LNCaP clone FGC (cell line): ENCODE measurements around the gene WDR33.

Experiments used
- DNase-seq: peaks from one replicate; pipeline ENCODE4 v3.0.0-alpha.2; 2011; ENCODE audit warnings: low read depth
- H3K4me3 ChIP-seq: 2 replicates; pipeline ENCODE4 v1.5.1; 2011; ENCODE audit warnings: mild to moderate bottlenecking, low read depth, low read length, control low read depth
- CTCF ChIP-seq: IDR thresholded peaks from 2 replicates; pipeline ENCODE4 v1.5.1; 2012; ENCODE audit warnings: mild to moderate bottlenecking; ENCODE audit not compliant: control insufficient read depth, insufficient read depth; ENCODE audit errors: extremely low read depth

The WDR33 gene

DNA sequence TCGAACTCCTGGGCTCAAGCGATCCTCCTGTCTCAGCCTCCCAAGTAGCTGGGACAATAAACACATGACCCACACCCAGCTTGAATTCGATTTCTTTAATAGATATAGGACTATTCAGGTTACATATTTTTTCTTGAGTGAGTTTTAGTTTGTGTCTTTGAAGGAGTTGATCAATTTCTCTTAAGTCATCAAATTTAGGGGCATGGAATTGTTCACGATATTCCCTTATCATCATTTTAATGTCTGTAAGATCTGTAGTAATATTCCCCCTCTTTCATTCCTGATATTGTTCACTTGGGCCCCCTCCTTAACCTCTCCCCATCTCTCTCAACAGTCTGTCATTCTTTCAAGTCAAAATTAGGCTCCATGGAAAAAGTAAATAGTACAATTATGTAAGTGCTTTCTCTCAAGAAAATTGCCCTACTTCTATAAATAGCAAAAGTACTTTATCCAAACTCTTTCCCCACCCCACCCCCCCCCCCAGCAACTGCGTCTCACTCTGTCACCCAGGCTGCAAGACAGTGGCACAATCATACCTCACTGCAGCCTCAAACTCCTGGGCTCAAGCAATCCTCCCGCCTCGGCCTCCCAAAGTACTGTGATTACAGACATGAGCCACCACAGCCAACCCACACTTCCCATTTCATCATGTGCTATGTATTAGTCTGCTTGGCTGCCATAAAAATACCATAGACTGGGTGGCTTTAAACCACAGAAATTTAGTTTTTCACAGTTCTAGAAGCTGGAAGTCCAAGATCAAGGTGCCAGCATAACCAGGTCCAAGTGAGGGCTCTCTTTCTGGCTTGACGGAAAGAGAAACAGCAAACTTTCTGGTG, 20.1 kb downstream of the WDR33 start:
- DNase-seq, result no peak
- H3K4me3 ChIP-seq, result no peak overlapping the region
- TF ChIP-seq CTCF, result no peak

DNA sequence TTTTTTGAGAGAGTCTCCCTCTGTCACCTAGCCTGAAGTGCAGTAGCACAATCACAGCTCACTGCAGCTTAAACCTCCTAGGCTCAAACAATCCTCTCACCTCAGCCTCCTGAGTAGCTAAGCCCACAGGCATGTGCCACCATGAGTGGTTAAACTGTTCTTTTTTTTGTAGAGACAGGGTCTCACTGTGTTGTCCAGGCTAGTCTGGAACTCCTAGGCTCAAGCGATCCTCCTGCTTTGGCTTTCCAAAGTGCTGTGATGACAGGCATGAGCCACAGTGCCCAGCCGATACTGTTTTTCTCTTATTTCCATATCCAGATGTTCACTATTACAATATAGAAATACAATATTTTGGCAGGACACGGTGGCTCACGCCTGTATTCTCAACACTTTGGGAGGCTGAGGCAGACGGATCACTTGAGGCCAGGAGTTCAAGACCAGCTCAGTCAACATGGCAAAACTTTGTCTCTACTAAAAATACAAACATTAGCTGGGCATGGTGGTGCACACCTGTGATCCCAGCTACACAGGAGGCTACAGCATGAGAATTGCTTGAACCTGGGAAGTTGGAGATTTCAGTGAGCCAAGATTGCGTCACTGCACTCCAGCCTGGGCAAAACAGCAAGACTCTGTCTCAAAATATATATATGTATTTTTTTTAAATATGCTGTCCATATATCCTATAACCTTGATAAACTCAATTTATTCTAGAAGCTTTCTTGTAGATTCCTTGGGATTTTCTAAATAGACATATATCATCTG, 24.7 kb downstream of the WDR33 start:
- DNase-seq, result no peak

DNA sequence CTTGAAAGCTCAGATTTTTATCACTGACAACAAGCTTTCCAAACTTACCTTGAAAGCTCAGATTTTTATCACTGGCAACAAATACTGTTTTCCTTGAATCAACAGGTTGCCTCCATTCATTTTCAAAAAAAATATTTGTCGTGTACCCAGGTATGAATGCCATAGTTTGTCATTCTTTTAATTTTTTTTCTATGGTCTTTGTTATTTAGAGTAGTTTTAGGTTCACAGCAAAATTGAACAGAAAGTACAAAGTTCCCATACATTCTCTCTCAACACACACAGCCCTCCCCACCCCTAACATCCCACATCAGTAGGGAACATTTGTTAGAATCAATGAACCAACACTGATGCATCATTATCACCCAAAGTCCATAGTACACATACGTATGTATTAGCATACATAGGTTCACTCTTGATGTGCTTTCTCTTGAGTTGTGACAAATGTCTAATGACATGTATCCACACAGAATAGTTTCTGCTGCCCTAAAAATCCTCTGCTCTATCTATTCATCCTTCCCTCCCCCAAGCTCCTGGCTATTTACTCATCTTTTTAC, 25.9 kb downstream of the WDR33 start:
- TF ChIP-seq CTCF, result no peak
- DNase-seq, result no peak
- no peak overlapping the region for H3K4me3 ChIP-seq

More for the DNA sequence above, 24.7 kb downstream of the WDR33 start:
- no peak overlapping the region for H3K4me3 ChIP-seq
- no peak for TF ChIP-seq CTCF

DNA sequence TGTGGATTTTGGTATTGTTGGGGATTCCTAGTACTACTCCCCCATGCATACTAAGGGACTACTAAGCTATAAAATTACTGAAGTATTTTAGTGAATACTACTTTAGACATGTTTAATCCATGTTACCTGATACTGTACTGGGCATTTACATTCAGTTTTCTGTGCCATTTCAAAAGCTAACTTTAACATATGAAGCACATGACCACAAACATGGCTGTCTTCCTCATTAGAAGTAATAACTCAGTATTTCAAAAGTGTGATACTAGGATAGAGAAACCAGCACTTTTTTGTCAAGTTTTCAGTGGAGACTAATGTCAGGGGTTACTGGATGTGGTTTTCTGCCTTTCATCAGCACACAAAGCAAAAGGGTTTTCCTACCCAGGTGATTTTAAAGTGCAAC, 27.9 kb downstream of the WDR33 start:
- DNase-seq, result no peak
- H3K4me3 ChIP-seq, result no peak overlapping the region
- TF ChIP-seq CTCF, result no peak

GRCh38 chr2:127778850-127779249, 32.1 kb downstream of the WDR33 start:
- no peak for TF ChIP-seq CTCF
- H3K4me3 ChIP-seq, result no peak overlapping the region
- DNase-seq, result no peak

DNA sequence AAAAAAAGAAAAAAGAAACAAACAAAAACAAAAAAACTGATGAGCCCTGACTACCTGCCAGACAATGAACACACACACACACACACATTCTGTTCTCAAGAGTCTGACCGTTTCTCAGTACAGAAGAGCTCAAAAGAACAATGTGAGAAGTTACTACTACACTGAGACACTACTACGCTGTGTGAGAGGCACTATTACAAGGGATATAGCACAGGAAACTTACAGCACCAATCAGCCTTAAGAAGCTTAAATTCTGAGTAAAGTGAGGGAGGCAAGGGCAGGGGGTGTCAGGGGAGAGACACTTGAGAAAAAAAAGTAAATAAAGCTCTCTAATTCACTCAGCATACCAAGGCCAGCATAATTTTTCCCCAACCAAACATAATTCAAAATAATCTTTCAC, 32.5 kb downstream of the WDR33 start:
- no peak for DNase-seq
- TF ChIP-seq CTCF, result no peak
- no peak overlapping the region for H3K4me3 ChIP-seq
